ENCODE data around the gene C1orf105. TPM values are rescaled to one million over a fixed set of nuclear protein-coding genes. Genes with fewer than 3 reads are reported as not detected.

C1orf105 gene
- total and polyA plus RNA-seq, 2 of the 8 experiments (the other 6 are each of a cell fraction or from before 2014, with no cell fraction given), result not detected

DNA sequence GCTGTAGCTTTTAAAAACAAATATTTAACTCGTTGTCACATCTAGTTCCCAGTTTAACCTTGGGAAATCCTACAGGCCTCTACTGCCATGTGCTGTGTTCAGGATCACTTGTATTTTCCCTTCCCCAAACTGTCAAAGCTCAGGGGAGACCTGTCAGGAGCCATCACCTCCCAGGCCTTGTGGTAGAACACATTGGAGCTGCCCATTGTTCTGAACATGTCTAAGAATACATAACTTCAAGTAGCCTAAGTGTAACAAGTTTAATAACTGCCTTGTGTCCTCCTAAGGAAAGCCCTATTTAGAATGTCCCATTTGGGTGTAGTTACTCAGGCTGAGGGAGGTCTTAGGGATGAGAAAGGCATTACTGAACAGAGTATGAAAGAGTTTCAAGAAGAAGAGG is 52.0 kb downstream of the C1orf105 start:
- H3K4ac ChIP-seq (replicated peaks; ENCODE audit: insufficient read length, low read depth, low read length), result no peak overlapping the region
- H3K18ac ChIP-seq (ENCODE audit: extremely low read depth, low read length), result no peak overlapping the region
- no peak overlapping the region for H3K27ac ChIP-seq (ENCODE audit: low read depth, low read length)
- no peaks in the 10 kb centered on the region for H3K79me1 ChIP-seq (ENCODE audit: low read depth, low read length)
- H3K14ac ChIP-seq (ENCODE audit: insufficient read length), result no peak overlapping the region
- H3K23ac ChIP-seq (ENCODE audit: insufficient read length), result no peak overlapping the region
- CTCF ChIA-PET (ENCODE audit: partially characterized antibody), result interaction anchor here (1.0 to 1.5 kb wide), 3 partner anchors 10 to 29 kb away, joined by 3 to 6 read pairs (median 4); partner anchors contain the start of gene PIGC
- H3K4me3 ChIP-seq (ENCODE audit: extremely low read depth in 1 of 4, insufficient read depth in 2 of 4, low read depth in 3 of 4, low read length in 4 of 4), result no peak overlapping the region
- FAIRE-seq (no peak), DNase-seq (ENCODE audit: low read depth in 1 of 2, low spot score in 2 of 2) (no peak)
- no peak overlapping the region for H4K5ac ChIP-seq (ENCODE audit: insufficient read length, low read depth, low read length)
- no peak overlapping the region for H2BK15ac ChIP-seq (ENCODE audit: low read length)
- H3K4me1 ChIP-seq (replicated peaks in 1 of 4; ENCODE audit: control insufficient read depth in 3 of 4, insufficient read depth in 4 of 4, low read length in 3 of 4), result no peaks in the 10 kb centered on the region
- H3K36me3 ChIP-seq (ENCODE audit: control insufficient read depth in 2 of 4, insufficient read depth in 4 of 4, low read length in 3 of 4), result no peaks in the 10 kb centered on the region
- H2BK12ac ChIP-seq (ENCODE audit: low read depth, low read length), result no peak overlapping the region
- no peaks in the 10 kb centered on the region for H3K23me2 ChIP-seq (ENCODE audit: low read depth, low read length)
- no peaks in the 10 kb centered on the region for H4K20me1 ChIP-seq (replicated peaks in 1 of 2; ENCODE audit: control insufficient read depth in 1 of 2, insufficient read depth in 2 of 2, low read length in 2 of 2)
- H4K8ac ChIP-seq (ENCODE audit: extremely low read depth, insufficient read depth, low read length), result no peak overlapping the region
- H3K9me3 ChIP-seq (ENCODE audit: insufficient read depth in 2 of 2, low read depth in 1 of 2, low read length in 1 of 2), result no peaks in the 10 kb centered on the region
- no peak overlapping the region for H3K56ac ChIP-seq (replicated peaks; ENCODE audit: insufficient read length, low read depth, low read length)
- H4K91ac ChIP-seq (replicated peaks; ENCODE audit: insufficient read length, low read length), result no peak overlapping the region
- H2BK20ac ChIP-seq (ENCODE audit: low read length), result no peak overlapping the region
- H3K27me3 ChIP-seq (replicated peaks in 1 of 4; ENCODE audit: control insufficient read depth in 3 of 4, extremely low read depth in 1 of 4, insufficient read depth in 3 of 4, low read length in 3 of 4), result no peaks in the 10 kb centered on the region
- H2AK5ac ChIP-seq (ENCODE audit: low read depth, low read length), result no peak overlapping the region
- H3K79me2 ChIP-seq (ENCODE audit: control insufficient read depth in 1 of 2, insufficient read depth in 2 of 2, low read length in 2 of 2), result no peaks in the 10 kb centered on the region
- H2BK120ac ChIP-seq (replicated peaks; ENCODE audit: low read depth, low read length), result no peak overlapping the region
- H2BK5ac ChIP-seq (ENCODE audit: low read depth, low read length), result no peak overlapping the region
- TF ChIP-seq, protein P1, sequence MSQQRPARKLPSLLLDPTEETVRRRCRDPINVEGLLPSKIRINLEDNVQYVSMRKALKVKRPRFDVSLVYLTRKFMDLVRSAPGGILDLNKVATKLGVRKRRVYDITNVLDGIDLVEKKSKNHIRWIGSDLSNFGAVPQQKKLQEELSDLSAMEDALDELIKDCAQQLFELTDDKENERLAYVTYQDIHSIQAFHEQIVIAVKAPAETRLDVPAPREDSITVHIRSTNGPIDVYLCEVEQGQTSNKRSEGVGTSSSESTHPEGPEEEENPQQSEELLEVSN (IDR thresholded peaks at IDR 0.05), result no peak
- TF ChIP-seq JUN (IDR thresholded peaks at IDR 0.05; ENCODE audit: low read depth, low read length) (no peak), EZH2 (IDR thresholded peaks at IDR 0.05; ENCODE audit: low read depth, low read length, severe bottlenecking) (no peak), PHF8 (conservative IDR thresholded peaks at IDR 0.05; ENCODE audit: low read depth, low read length) (no peak), CBX8 (IDR thresholded peaks at IDR 0.05; ENCODE audit: borderline replicate concordance, low read depth, low read length) (no peak), CTBP2 (IDR thresholded peaks at IDR 0.05; ENCODE audit: borderline replicate concordance, insufficient read depth, insufficient read length, low read length) (no peak), GTF2F1 (IDR thresholded peaks at IDR 0.05; ENCODE audit: borderline replicate concordance, low read depth, low read length) (no peak), TEAD4 (IDR thresholded peaks at IDR 0.05; ENCODE audit: low read depth, low read length) (no peak), FOSL1 (IDR thresholded peaks at IDR 0.05; ENCODE audit: insufficient read depth, low read depth, low read length) (no peak), SP2 (IDR thresholded peaks at IDR 0.05; ENCODE audit: low read length) (no peak)
- 69% methylated on average over 1 of the region's 1 CpG; no CpG with 5 or more reads in 1 of the 2 experiments for WGBS, 2 experiments (ENCODE audit: extremely low coverage in 1 of 2, insufficient coverage in 1 of 2, insufficient read length in 1 of 2, insufficient replicate concordance in 2 of 2, low coverage in 1 of 2, low lambda C conversion rate in 2 of 2, missing lambda C conversion rate in 1 of 2)
- H3K9ac ChIP-seq (replicated peaks in 1 of 4; ENCODE audit: extremely low read depth in 1 of 4, low read depth in 3 of 4, low read length in 3 of 4), result no peak overlapping the region
- H2AFZ ChIP-seq (ENCODE audit: low read length), result no peak overlapping the region
- H3K4me2 ChIP-seq (ENCODE audit: insufficient read depth in 1 of 2, low read depth in 2 of 2, low read length in 2 of 2), result no peak overlapping the region
- POLR2A ChIA-PET (ENCODE audit: partially characterized antibody), result no interaction called here
